Measurements from ENCODE around the gene DMBT1.

DNA sequence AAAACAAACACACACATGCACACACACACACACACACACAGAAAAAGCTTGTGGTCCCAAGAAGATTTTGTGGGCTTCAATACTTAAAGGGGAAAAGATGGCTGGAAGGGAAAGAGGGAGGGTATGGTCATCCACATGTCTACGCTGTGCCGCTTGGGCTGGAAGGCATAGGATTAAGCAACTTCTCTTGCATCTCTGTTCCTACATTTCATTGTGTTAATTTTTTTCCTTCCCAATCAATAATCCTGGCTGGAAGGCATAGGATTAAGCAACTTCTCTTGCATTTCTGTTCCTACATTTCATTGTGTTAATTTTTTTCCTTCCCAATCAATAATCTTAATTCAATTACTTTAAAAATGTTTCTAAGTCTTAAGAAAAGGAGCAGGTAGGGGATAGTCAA, 108.5 kb downstream of the DMBT1 start:
- TF ChIP-seq, protein P1, sequence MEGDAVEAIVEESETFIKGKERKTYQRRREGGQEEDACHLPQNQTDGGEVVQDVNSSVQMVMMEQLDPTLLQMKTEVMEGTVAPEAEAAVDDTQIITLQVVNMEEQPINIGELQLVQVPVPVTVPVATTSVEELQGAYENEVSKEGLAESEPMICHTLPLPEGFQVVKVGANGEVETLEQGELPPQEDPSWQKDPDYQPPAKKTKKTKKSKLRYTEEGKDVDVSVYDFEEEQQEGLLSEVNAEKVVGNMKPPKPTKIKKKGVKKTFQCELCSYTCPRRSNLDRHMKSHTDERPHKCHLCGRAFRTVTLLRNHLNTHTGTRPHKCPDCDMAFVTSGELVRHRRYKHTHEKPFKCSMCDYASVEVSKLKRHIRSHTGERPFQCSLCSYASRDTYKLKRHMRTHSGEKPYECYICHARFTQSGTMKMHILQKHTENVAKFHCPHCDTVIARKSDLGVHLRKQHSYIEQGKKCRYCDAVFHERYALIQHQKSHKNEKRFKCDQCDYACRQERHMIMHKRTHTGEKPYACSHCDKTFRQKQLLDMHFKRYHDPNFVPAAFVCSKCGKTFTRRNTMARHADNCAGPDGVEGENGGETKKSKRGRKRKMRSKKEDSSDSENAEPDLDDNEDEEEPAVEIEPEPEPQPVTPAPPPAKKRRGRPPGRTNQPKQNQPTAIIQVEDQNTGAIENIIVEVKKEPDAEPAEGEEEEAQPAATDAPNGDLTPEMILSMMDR (IDR thresholded peaks at IDR 0.05) = no peak
- TF ChIP-seq POLR2A (IDR thresholded peaks at IDR 0.05) = no peak
